ENCODE data around the gene INTS15.

INTS15 gene

DNA sequence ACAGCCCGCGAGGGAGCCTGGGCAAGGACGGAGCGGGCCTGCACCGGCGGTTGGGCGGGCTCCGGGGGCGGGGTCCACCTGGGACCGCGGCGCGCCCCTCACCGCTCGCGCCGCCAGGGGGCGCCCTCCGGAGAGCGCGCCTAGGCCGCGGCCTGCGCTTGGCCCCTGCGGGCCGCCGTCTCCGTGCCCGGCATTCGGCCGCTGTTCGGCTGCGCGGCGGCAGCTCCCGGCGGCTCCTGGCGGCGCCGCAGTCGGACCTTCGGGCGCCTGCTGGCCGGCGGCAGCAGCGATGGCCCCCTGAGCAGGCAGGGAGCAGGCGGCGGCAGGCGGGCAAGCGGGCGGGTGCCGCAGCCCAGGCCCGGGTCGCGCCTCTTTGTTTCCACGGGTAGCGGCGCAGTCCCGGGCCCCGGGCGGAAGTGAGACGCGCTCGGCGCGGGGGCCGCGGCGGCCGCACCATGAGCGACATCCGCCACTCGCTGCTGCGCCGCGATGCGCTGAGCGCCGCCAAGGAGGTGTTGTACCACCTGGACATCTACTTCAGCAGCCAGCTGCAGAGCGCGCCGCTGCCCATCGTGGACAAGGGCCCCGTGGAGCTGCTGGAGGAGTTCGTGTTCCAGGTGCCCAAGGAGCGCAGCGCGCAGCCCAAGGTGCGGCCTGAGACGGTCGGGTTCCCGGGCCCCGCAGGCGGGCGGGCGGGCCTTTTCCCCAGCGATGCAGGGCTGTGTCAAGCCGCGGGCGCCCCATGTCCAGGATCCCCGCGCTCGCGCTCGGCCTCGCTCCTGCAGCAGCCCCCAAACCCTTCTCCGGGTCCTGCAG lies at the start of gene INTS15:
TSS of gene INTS15 (plus strand) at position 193 of the 816 bp plus-strand sequence. CDS start at position 456, 263 bp downstream.
- peak; percentile 73 to 87 for DNase-seq

DNA sequence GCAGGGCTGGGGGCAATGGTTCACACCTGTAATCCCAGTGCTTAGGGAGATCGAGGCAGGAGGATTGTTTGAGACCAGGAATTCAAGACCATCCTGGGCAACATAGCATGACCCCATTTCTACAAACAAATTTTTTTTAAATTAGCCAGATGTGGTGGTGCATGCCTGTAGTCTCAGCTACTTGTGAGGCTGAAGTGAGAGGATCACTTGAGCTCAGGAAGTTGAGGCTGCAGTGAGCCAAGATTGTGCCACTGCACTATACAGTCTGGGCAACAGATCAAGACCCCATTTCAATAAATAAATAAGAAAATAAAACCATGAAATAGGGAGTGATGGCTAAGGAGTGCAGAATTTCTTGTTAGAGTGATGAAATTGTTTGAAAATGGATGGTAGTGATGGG lies 47.5 kb upstream of the INTS15 start:
- no peak for DNase-seq

DNA sequence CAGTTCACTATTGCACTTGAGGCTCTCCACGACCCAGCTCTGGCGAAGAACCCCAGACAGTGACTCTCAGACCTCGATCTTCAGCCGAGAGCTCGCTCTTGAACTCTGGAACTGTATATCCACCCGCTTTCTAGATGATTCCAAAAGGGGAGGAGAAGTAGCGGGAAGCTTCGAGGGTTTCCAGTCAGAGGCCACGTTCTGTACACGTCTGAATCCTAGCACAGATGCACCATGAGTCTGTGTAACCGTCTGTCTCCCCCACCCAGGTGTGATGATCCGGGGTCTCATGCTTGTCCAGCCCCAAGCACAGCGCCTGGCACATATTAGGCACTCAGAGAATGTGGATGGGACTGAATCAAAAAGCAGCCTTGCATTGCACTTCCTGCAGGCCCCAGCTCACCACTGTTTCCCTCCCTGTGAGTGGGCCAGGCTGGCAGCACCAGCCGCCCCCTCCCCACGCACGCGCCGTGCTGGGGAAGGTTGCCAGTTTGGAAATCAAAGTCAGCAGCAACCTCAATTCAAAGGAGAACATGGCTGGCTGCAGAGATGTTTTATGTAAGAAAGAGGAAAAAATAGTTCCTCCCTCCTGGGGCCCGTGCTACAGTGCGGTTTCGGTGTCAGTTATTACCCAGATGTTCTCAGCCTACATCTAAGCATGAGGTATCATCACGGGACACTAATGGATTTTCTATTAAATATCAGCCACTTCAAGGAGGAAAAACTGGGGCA lies 44.3 kb upstream of the INTS15 start:
- no peak for DNase-seq

- DNase-seq: no peak
Measured at GRCh38 chr7:6546498-6547251, 43.1 kb upstream of the INTS15 start.

GRCh38 chr7:6547400-6547799 lies 42.4 kb upstream of the INTS15 start:
- no peak for DNase-seq

GRCh38 chr7:6551016-6551511 lies 38.8 kb upstream of the INTS15 start, which contains the start of gene GRID2IP:
Gene GRID2IP, minus strand, starts transcription at chr7:6551461. Its CDS starts 25 bp downstream, at chr7:6551436.
- DNase-seq: no peak

- DNase-seq: no peak
Measured at GRCh38 chr7:6553448-6554044, 36.3 kb upstream of the INTS15 start.

DNA sequence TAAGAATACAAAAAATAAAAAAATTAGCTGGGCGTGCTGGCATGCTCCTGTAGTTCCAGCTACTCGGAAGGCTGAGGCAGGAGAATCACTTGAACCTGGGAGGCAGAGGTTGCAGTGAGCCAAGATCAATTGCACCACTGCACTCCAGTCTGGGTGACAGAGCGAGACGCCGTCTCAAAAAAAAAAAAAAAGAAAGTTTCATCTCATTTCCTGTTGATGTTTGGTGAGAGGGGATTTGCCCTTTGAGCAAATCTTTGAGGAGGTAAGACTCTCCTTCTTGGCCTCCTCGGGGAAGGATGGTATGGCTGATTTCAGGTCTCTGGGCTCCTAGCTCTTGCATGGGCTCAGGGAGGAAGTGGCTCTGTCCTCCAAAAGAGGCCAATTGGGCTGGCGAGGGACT lies 35.0 kb upstream of the INTS15 start:
- no peak for DNase-seq

DNA sequence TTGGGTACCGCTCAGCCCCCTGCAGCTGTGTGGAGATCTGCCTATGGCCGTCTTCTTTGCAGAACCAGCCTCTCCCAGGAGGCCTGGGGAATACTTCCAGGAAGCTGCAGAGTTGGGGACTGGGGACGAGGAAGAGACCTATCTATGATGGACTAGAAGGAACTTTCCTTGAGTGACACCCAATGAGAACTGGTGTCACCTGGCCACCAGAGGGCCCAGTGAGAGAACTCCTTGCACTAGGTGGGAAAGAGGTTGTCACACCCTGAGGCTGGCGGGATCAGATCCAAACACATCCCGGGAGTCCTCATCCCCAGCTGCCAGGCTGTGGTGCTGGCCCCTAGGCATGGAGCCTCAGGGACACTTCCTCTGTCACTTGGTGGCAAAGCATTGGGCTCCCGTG lies 33.6 kb upstream of the INTS15 start:
- DNase-seq: no peak

DNA sequence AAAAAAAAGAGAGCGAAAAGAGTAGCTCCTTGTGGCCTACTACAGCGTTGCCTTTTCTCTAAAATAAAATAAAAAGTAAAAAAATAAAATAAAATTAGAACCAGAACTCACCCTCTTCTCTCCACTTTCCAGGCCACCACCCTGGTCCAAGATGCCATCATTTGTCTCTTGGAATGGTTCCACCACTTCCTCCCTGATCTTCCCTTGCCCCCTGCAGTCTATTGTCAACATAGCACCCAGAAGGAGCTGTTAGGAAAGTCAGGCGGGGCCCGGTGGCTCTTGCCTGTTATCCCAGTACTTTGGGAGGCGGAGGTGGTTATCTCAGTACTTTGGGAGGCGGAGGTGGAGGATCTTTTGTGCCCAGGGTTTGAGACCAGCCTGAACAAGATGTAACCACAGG lies 31.0 kb upstream of the INTS15 start:
- peak in 1 of 2 donors; percentile 32 for DNase-seq

GRCh38 chr7:6559896-6560295 lies 29.9 kb upstream of the INTS15 start:
- no peak for DNase-seq

DNA sequence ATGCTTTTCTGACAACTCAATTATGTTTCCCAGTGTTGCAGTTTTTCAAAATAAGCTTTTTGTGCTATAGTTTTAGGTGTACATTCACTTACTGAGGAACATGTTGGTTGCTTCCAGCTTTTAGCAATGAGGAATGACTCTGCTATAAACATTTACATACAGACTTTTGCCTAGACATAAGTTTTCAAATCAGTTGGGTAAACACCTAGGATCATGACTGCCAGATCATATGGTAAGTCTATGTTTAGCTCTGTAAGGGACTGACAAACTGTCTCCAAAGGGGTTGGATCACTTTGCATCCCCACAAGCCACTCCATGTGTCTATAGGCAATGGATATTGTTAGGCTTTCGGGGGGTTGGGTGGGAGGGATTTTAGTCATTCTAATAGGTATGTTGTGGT lies 27.7 kb upstream of the INTS15 start:
- no peak for DNase-seq

GRCh38 chr7:6563936-6564770 lies 25.7 kb upstream of the INTS15 start:
- no peak for DNase-seq

DNA sequence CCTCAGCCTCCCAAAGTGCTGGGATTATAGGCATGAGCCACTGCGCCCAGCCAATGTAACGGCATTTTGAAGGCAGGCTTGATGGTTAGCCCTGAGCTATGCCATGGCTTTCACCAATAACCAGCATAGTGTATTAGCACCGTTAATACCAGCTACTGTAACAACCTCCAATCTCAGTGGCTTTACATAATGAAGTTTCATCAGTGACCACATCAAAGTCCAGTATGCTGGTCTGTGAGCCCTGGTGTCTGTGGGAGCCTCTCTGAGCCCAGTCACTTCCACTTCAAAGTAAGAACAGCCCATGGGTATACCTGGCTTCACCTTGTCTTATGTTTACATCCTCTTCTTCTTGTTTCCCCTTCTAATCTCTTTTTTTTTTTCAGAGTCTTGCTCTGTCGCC lies 24.2 kb upstream of the INTS15 start:
- DNase-seq: no peak

- DNase-seq: no peak
Measured at GRCh38 chr7:6567886-6568285, 21.9 kb upstream of the INTS15 start.

- no peak for DNase-seq
Measured at GRCh38 chr7:6571160-6571779, 18.6 kb upstream of the INTS15 start.

GRCh38 chr7:6575281-6576023 lies 14.4 kb upstream of the INTS15 start:
- no peak for DNase-seq

DNA sequence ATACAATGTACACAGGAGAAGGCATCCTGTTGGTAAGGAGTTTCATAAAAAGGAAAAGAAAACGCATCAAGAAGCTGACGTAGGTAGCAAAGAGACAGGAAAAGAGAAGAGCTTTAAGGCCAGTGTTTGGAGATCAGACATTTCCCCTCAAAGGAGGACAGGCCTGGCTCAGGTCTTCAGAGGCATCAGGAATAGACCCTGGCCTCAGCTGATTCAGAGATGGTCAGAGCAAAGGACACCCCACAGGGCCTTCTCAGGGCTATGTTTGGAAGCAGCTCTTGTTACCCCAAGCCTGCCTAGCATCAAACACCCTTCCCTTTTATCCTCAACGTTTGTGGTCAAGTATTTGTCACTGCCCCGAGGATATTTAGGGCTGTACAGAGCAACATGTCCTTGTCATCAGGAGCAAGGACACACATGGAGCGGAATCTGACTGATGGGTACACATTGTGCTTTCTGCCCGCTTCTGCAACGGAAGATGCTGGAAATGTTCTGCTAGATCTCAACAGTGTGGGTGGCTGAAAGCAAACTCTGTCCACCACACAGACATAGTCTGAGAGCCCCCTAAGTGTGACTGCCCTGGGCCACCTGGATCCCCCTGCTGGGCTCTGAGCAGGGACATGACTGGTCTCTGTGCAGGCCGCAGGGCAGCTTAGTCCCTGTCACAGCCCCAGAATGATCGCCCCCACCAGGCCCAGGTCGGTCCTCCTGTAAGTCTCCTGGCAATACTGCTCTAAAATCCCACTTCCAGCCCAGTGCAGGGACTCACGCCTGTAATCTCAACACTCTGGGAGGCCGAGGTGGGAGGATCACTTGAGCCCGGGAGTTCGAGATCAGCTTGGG lies 13.6 kb upstream of the INTS15 start:
- DNase-seq: no peak

DNA sequence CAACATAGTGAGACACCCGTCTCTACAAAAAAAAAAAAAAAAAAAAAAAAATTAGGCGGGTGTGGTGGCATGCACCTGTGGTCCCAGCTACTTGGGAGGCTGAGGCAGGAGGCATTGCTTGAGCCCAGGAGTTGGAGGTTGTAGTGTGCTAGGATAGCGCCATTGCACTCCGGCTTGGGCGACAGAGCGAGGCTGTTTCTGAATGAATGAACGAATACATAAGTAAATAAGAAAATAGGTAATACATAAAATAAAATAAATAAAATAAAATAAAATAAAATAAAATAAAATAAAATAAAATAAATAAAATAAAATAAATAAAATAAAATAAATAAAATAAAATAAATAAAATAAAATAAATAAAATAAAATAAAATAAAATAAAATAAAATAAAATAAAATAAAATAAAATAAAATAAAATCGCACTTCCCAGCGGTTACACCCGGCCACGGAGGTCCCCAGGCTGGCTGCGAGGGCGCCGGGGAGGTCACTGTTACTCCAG lies 12.9 kb upstream of the INTS15 start:
- DNase-seq: peak in 1 of 2 donors; percentile 26
